ENCODE measurements around the gene PPP2R3C.
"Not testable (repeated sequence)": the region's sequence is repeated elsewhere in the genome, so short reads cannot be mapped to it uniquely, and the experiment has no call there.

PPP2R3C gene

GRCh38 chr14:35050652-35051051, 71.1 kb downstream of the PPP2R3C start:
- DNase-seq = no peak

- no peak for DNase-seq
These were observed 73.7 kb downstream of the PPP2R3C start for GRCh38 chr14:35047976-35048513.

- no peak for DNase-seq
These were observed 74.8 kb downstream of the PPP2R3C start for GRCh38 chr14:35046751-35047536.

GRCh38 chr14:35046048-35046750, 75.6 kb downstream of the PPP2R3C start, which contains the start of gene FAM177A1:
Gene FAM177A1 (plus strand): TSS chr14:35046272. CDS start chr14:35046464, 192 bp downstream.
- peak; percentile 98 for DNase-seq

GRCh38 chr14:35045798-35046047, 76.1 kb downstream of the PPP2R3C start:
- DNase-seq = no peak

GRCh38 chr14:35044939-35045797, 76.6 kb downstream of the PPP2R3C start:
- no peak for DNase-seq

GRCh38 chr14:35043046-35043445, 78.7 kb downstream of the PPP2R3C start:
- no peak for DNase-seq

- DNase-seq = no peak
These were observed 79.2 kb downstream of the PPP2R3C start for GRCh38 chr14:35042632-35043031.

GRCh38 chr14:35038312-35038711, 83.5 kb downstream of the PPP2R3C start:
- DNase-seq = not testable (repeated sequence)
